Common myeloid progenitor, CD34-positive (primary cell): ENCODE data around the gene BNC2.

Experiments used
- CTCF ChIA-PET: fragments of 350-600 bp; sonication (Branson Sonifier 250); formaldehyde crosslinking; loops from one replicate; lab custom pipeline; 2021; ENCODE audit warnings: antibody characterized with exemption; lab: Charles Lee
- POLR2A ChIA-PET: fragments of 350-600 bp; sonication (Branson Sonifier 250); formaldehyde crosslinking; loops from one replicate; lab custom pipeline; 2021; ENCODE audit warnings: antibody characterized with exemption; lab: Charles Lee
- DNase-seq, 3 donors: peaks; one replicate each; pipeline versions ENCODE4 v3.0.0 to v3.0.0-alpha.2; 2013
- H3K27ac ChIP-seq, 2 experiments: 1 replicate in 1 of 2; 2 replicates in 1 of 2; pipeline ENCODE4 v1.7.0; 2013; ENCODE audit warnings: inconsistent platforms in 2 of 2, low read length in 2 of 2, mild to moderate bottlenecking in 2 of 2, low read depth in 1 of 2, moderate library complexity in 1 of 2; ENCODE audit not compliant: severe bottlenecking in 2 of 2, insufficient read depth in 1 of 2, poor library complexity in 1 of 2
- H3K27me3 ChIP-seq, 5 experiments: replicated peaks in 2 of 5; 1 replicate in 3 of 5; 2 replicates in 2 of 5; pipeline versions ENCODE4 v1.6.1 to v1.7.0; 2013; ENCODE audit warnings: low read length in 4 of 5, mild to moderate bottlenecking in 2 of 5, moderate library complexity in 2 of 5, inconsistent platforms in 1 of 5; ENCODE audit not compliant: insufficient read depth in 5 of 5, control insufficient read depth in 4 of 5
- H3K36me3 ChIP-seq, 4 experiments: 1 replicate in 2 of 4; 2 replicates in 2 of 4; pipeline versions ENCODE4 v1.6.1 to v1.7.0; 2013; ENCODE audit warnings: low read length in 3 of 4, control low read depth in 1 of 4, mild to moderate bottlenecking in 1 of 4; ENCODE audit not compliant: control insufficient read depth in 4 of 4, insufficient read depth in 4 of 4
- H3K4me1 ChIP-seq, 4 experiments: 1 replicate in 3 of 4; 2 replicates in 1 of 4; pipeline versions ENCODE4 v1.6.1 to v1.7.1; 2013; ENCODE audit warnings: low read length in 3 of 4, mild to moderate bottlenecking in 3 of 4, control low read depth in 1 of 4, inconsistent platforms in 1 of 4, moderate library complexity in 1 of 4; ENCODE audit not compliant: control insufficient read depth in 4 of 4, insufficient read depth in 4 of 4; ENCODE audit errors: control extremely low read depth in 1 of 4
- H3K4me3 ChIP-seq, 7 experiments: 1 replicate in 4 of 7; 2 replicates in 3 of 7; pipeline versions ENCODE4 v1.5.1 to v1.7.0; 2013; ENCODE audit warnings: mild to moderate bottlenecking in 7 of 7, low read length in 6 of 7, moderate library complexity in 6 of 7, inconsistent platforms in 2 of 7, low read depth in 2 of 7, control low read depth in 1 of 7; ENCODE audit not compliant: insufficient read depth in 4 of 7, control insufficient read depth in 1 of 7; ENCODE audit errors: extremely low read depth in 1 of 7
- H3K9me3 ChIP-seq, 5 experiments: 1 replicate in 4 of 5; 2 replicates in 1 of 5; pipeline versions ENCODE4 v1.6.1 to v1.7.1; 2013; ENCODE audit warnings: low read length in 4 of 5, mild to moderate bottlenecking in 2 of 5, inconsistent platforms in 1 of 5, low read depth in 1 of 5, moderate library complexity in 1 of 5; ENCODE audit not compliant: control insufficient read depth in 4 of 5, insufficient read depth in 2 of 5; ENCODE audit errors: control extremely low read depth in 1 of 5
- WGBS: methylation state at CpG from one replicate; pipeline ENCODE4 v1.1.5; 2013; ENCODE audit not compliant: insufficient coverage; 5-methylcytosine and 5-hydroxymethylcytosine counted together

Gene BNC2

DNA sequence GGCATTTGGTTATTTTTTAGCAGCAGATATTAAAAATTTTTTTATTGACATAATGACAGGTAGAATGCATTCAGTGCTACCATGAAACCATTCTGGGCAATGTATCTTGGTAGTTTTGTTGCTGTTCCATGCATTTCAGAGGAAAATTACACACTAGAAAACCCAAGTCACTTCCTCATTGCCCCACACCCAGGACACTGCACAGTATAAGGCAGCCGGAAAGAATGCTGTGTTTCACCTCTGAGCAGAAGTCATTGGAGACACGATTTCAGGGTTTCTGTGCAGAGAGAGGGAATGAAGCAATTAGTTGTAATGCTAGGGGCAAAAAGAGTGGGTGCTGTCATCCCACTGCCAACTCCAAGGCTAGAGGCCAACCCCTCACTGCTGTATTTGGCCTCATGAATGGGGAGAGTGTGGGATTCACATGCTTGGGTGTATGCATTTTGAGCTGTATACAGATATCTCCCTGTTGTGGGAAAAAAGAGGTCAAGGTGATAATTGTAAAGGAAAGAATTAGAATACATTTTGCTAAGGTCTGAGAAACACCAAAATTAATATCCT lies 290.5 kb downstream of the BNC2 start:
- Histone ChIP-seq H3K9me3 (peaks cover 0 to 1% (median 0%) of the 10 kb centered on the region in 5 experiments), H3K36me3 (no peaks in the 10 kb centered on the region), H3K4me3 (no peak overlapping the region), H3K27ac (no peak overlapping the region), H3K4me1 (no peaks in the 10 kb centered on the region), H3K27me3 (no peaks in the 10 kb centered on the region)
- POLR2A ChIA-PET = no interaction called here
- no peak for DNase-seq
- WGBS = 89% methylated on average over 1 of the region's 2 CpGs
- CTCF ChIA-PET = no interaction called here

DNA sequence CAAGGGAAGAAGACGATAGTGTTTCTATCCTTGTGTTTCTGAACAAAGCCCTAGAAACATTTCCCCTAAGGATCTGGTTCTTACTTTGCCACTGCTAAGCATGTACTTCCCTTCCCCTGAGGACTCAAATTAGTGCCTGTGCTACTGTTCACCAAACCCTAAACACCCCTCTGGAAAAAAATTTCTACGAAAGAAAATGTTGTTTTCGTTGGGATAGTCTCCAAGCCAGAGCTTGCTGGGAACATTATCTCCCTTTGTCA lies 294.6 kb downstream of the BNC2 start:
- H3K27me3 ChIP-seq = no peaks in the 10 kb centered on the region
- peaks cover 0 to 3% (median 0%) of the 10 kb centered on the region in 4 experiments for H3K4me1 ChIP-seq
- 78% methylated on average over 1 of the region's 3 CpGs for WGBS
- no peaks in the 10 kb centered on the region for H3K36me3 ChIP-seq
- ChIA-PET CTCF (interaction anchor here (0.8 kb wide), 1 partner anchor 14 kb away, joined by 3 read pairs; no protein-coding TSS in a partner anchor), POLR2A (interaction anchor here (0.6 kb wide), 1 partner anchor 334 kb away, joined by 3 read pairs; no protein-coding TSS in a partner anchor)
- peaks cover 0 to 1% (median 0%) of the 10 kb centered on the region in 5 experiments for H3K9me3 ChIP-seq
- no peak overlapping the region for H3K4me3 ChIP-seq
- H3K27ac ChIP-seq = no peak overlapping the region
- no peak for DNase-seq

DNA sequence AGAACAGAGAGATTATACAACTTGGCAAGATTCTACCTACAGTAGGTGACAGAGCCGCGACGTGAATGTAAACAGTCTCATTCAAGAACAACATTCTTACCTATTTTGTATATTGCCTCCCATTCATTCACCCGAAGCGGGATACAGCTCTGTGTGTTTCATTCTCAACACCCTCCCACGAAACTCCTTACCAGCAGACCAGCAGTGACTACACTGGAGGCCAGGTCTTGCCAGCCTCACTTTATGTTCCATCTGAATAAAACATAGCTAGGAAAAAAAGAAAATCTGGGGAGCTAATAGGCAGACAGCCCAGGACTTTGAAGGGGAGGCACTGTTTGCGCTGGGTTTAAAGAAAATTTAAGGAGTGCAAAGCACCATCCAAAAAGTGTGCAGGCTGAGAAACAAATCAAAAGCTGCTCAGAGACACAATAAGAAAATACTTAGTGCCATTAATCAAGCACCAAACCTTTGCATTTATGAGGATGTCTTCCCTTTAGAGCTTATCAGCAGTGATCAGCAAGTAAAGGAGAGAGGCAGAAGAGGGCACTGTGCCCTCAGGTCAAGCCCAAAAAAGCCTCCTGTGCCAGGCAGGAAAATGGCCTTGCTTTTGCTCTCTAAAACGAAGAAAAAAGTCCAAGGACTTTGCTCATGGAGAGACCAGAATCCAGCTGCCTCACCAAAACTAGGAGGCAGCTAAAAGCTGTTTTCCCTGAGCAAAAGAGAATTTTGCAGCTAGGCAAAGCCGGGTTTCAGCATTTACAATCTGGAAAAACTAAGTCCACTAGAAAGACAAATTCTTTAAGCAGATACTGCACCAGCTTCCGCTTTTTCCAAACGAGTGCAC lies 295.1 kb downstream of the BNC2 start:
- H3K4me1 ChIP-seq = peaks cover 0 to 3% (median 0%) of the 10 kb centered on the region in 4 experiments
- no peaks in the 10 kb centered on the region for H3K36me3 ChIP-seq
- WGBS = 76% methylated on average over 11 of the region's 11 CpGs
- H3K27me3 ChIP-seq = peaks cover 0 to under 1% (median 0%) of the 10 kb centered on the region in 5 experiments
- ChIA-PET POLR2A (interaction anchor here (0.6 kb wide), 1 partner anchor 334 kb away, joined by 3 read pairs; no protein-coding TSS in a partner anchor), CTCF (interaction anchor here (0.8 to 1.2 kb wide), 2 partner anchors 13 to 30 kb away, joined by 3 read pairs; no protein-coding TSS in a partner anchor)
- no peak overlapping the region for H3K4me3 ChIP-seq
- H3K9me3 ChIP-seq = no peaks in the 10 kb centered on the region
- no peak for DNase-seq
- H3K27ac ChIP-seq = no peak overlapping the region

DNA sequence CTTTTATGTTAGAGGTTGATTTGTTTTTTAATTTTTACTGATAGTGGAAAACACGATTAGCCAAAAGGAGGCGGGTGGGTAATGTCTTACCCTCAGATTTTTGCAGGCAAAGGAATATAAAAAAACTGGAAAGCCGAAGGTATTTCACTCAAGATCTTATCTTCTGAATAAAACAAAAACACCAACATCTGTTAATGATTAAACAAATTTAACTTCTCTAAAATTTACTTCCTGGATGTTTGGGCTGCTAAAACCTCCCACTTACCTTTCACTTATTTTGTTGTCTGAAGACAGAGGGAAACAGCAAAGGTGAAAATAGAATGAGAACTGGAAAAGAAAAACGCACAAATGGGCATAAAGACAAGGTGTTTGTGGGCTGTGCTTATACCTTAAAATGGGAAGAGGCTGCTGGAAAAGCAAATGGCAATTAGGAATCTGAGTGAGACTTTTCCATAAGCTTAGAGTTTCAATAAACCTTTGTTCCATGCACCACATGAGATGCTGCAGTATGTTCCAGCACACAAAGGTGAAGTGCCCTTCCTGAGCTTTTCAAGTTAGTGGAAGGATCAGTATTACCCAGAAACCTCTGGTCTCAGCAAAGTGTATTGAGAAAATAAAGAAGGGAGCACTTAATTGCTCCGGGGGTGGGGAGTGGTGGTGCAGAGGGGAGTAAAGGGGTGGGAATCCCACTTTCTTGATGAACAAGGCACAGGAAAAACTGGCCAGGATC lies 298.3 kb downstream of the BNC2 start:
- WGBS = 81% methylated on average over 2 of the region's 5 CpGs
- Histone ChIP-seq H3K27me3 (peaks cover 0 to 2% (median 0%) of the 10 kb centered on the region in 5 experiments), H3K9me3 (no peaks in the 10 kb centered on the region), H3K27ac (no peak overlapping the region), H3K4me3 (no peak overlapping the region), H3K36me3 (no peaks in the 10 kb centered on the region), H3K4me1 (peaks cover 0 to 3% (median 0%) of the 10 kb centered on the region in 4 experiments)
- peak in 2 of 3 donors; percentile 2 to 3 for DNase-seq
- ChIA-PET POLR2A (no interaction called here), CTCF (no interaction called here)

DNA sequence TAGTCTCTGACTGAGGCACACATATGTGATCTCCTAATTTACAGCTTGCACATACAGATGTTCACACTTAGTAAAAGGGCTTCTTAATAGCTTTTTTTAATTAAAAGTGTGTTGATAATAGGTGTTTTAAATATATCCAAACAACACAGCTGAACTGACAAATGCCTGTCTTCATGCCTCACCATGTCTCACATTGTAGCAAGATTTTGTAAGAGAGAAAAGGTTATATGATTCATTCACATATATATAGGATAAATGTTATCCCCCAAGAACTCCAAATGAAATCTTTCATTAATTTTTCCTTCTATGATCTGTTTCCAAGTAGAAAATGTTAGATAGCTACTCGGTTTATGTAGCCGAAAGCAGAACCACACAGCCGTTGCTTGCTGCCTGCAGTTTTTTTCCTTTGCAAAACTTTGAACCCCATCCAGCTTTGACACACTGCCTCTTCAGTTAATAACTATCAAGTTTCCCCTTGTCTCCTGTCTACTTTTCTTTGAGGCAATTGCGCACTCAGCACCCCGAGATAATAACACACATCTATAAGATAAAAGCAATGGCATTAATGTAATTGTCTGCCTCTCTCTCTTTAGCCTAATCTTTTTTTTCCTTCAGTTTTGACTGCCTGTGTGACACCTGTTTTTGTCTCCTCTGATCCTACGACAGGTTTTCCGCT lies 299.2 kb downstream of the BNC2 start:
- 82% methylated on average over 4 of the region's 7 CpGs for WGBS
- no peak overlapping the region for H3K4me3 ChIP-seq
- peaks cover 0 to 2% (median 0%) of the 10 kb centered on the region in 5 experiments for H3K27me3 ChIP-seq
- no peak overlapping the region for H3K27ac ChIP-seq
- ChIA-PET CTCF (no interaction called here), POLR2A (no interaction called here)
- no peaks in the 10 kb centered on the region for H3K9me3 ChIP-seq
- H3K4me1 ChIP-seq = peaks cover 0 to 3% (median 0%) of the 10 kb centered on the region in 4 experiments
- DNase-seq = no peak
- H3K36me3 ChIP-seq = no peaks in the 10 kb centered on the region

DNA sequence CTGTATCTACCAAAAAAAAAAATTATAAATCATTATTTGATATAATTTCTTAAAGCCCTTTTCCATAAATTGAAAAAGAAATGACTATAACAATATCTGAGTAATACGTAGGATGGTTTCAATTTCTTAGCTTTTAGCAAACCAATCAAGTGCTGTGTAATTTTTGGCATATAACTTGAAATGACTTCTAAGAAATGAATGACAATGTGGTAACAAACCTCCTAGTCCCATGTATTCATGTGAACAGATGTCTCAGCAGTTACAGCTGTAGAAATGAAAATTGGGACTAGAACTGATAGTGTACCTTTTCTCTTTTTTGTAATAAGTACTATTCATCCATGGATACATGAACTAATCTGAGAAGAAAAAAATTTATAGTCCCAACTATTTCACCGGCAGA lies 307.0 kb downstream of the BNC2 start:
- Histone ChIP-seq H3K36me3 (no peaks in the 10 kb centered on the region), H3K4me1 (no peaks in the 10 kb centered on the region), H3K9me3 (no peaks in the 10 kb centered on the region), H3K27me3 (no peaks in the 10 kb centered on the region), H3K4me3 (no peak overlapping the region), H3K27ac (no peak overlapping the region)
- ChIA-PET POLR2A (interaction anchor here (0.7 kb wide), 1 partner anchor 13 kb away, joined by 4 read pairs; no protein-coding TSS in a partner anchor), CTCF (no interaction called here)
- DNase-seq = no peak
- no CpG with 5 or more reads among the region's 2 CpGs for WGBS
